Renal pelvis (tissue), 4 donors: Measurements from ENCODE around the gene SLC27A5. TPM values are rescaled to one million over a fixed set of nuclear protein-coding genes. Genes with fewer than 3 reads are reported as not detected.
"Not testable (repeated sequence)": the region's sequence is repeated elsewhere in the genome, so short reads cannot be mapped to it uniquely, and the experiment has no call there.

Source experiments
- DNase-seq: peaks from one replicate; pipeline ENCODE4 v3.0.0-alpha.2; 2013
- polyA plus RNA-seq, 3 donors: library from polyadenylated mRNA; unstranded; fragments of 120-200 nt; gene quantifications; one replicate each; pipeline ENCODE4 v1.2.1, GENCODE V29; 2013; ENCODE audit not compliant: insufficient read length in 3 of 3

Gene SLC27A5
- polyA plus RNA-seq, 3 donors: 13.3 to 13.8 (median 13.6) TPM

- DNase-seq: not testable (repeated sequence)
Observed at GRCh38 chr19:58507602-58508223, 4.1 kb downstream of the SLC27A5 start.

- no peak for DNase-seq
Observed at GRCh38 chr19:58500242-58500641, 11.6 kb downstream of the SLC27A5 start.

GRCh38 chr19:58499021-58499927, 12.5 kb downstream of the SLC27A5 start:
- peak; percentile 99 for DNase-seq

- no peak for DNase-seq
Observed at GRCh38 chr19:58498316-58499020, 13.3 kb downstream of the SLC27A5 start.

- DNase-seq: no peak
Observed at GRCh38 chr19:58497634-58498170, 14.1 kb downstream of the SLC27A5 start.

GRCh38 chr19:58492265-58492664, 19.5 kb downstream of the SLC27A5 start:
- DNase-seq: no peak

GRCh38 chr19:58491393-58491792, 20.4 kb downstream of the SLC27A5 start:
- no peak for DNase-seq

- not testable (repeated sequence) for DNase-seq
Observed at GRCh38 chr19:58484349-58484748, 27.4 kb downstream of the SLC27A5 start.

- no peak for DNase-seq
Observed at GRCh38 chr19:58483776-58484175, 28.0 kb downstream of the SLC27A5 start.

GRCh38 chr19:58482372-58482771, 29.4 kb downstream of the SLC27A5 start:
- DNase-seq: no peak

- no peak for DNase-seq
Observed at GRCh38 chr19:58480831-58481230, 31.0 kb downstream of the SLC27A5 start.

GRCh38 chr19:58480481-58480830, 31.3 kb downstream of the SLC27A5 start:
- DNase-seq: no peak

- no peak for DNase-seq
Observed at GRCh38 chr19:58479736-58480480, 31.9 kb downstream of the SLC27A5 start.

GRCh38 chr19:58479303-58479702, 32.5 kb downstream of the SLC27A5 start:
- no peak for DNase-seq

- DNase-seq: no peak
Observed at GRCh38 chr19:58477871-58478270, 33.9 kb downstream of the SLC27A5 start.

- no peak for DNase-seq
Observed at GRCh38 chr19:58477130-58477529, 34.7 kb downstream of the SLC27A5 start.

- no peak for DNase-seq
Observed at GRCh38 chr19:58476498-58477015, 35.2 kb downstream of the SLC27A5 start.

- peak; percentile 97 for DNase-seq
Observed at GRCh38 chr19:58475714-58476497, 35.9 kb downstream of the SLC27A5 start, which contains the start of gene ZNF446. ZNF446 (plus strand) TSS chr19:58476352; CDS start chr19:58477219, 867 bp downstream.

GRCh38 chr19:58474997-58475713, 36.6 kb downstream of the SLC27A5 start:
- DNase-seq: no peak
